H1 (cell line): ENCODE results near the gene NME3. TPM values are rescaled to one million over a fixed set of nuclear protein-coding genes. Genes with fewer than 3 reads are reported as not detected.

ENCODE experiments used
- BCL11A ChIP-seq, 2 experiments: IDR thresholded peaks; one replicate each; pipeline ENCODE4 v1.6.1; 2011; ENCODE audit warnings: low read depth in 2 of 2, low read length in 2 of 2, mild to moderate bottlenecking in 2 of 2
- CHD7 ChIP-seq: fragments of 300-600 bp; sonication (generic); IDR thresholded peaks from 2 replicates; pipeline ENCODE4 v1.7.1; 2012; ENCODE audit warnings: low read length, moderate library complexity, mild to moderate bottlenecking, inconsistent platforms; ENCODE audit not compliant: insufficient replicate concordance
- CTBP2 ChIP-seq: IDR thresholded peaks from 2 replicates; pipeline ENCODE4 v1.7.0; 2011; ENCODE audit warnings: borderline replicate concordance, mild to moderate bottlenecking, moderate library complexity, mixed read lengths, low read length; ENCODE audit not compliant: insufficient read depth, insufficient read length
- HDAC2 ChIP-seq, 2 experiments: fragments of 300-600 bp in 1 of 2; sonication (generic) in 1 of 2; IDR thresholded peaks; 2 replicates each; pipeline ENCODE4 v1.6.1; 2011 to 2012; ENCODE audit warnings: low read depth in 2 of 2, low read length in 2 of 2, mild to moderate bottlenecking in 2 of 2, moderate library complexity in 2 of 2, borderline replicate concordance in 1 of 2, inconsistent platforms in 1 of 2
- JUN ChIP-seq: IDR thresholded peaks from 2 replicates; pipeline ENCODE4 v1.6.1; 2011; ENCODE audit warnings: low read depth, mild to moderate bottlenecking, improper control_type of control experiment, low read length
- MAX ChIP-seq: IDR thresholded peaks from 2 replicates; pipeline ENCODE4 v1.6.1; 2012; ENCODE audit warnings: inconsistent platforms
- SAP30 ChIP-seq: fragments of 300-600 bp; sonication (generic); IDR thresholded peaks from 2 replicates; pipeline ENCODE4 v1.7.1; 2012; ENCODE audit warnings: low read length, moderate library complexity, mild to moderate bottlenecking, inconsistent platforms; ENCODE audit not compliant: insufficient read depth, insufficient replicate concordance
- YY1 ChIP-seq: IDR thresholded peaks from 2 replicates; pipeline ENCODE4 v1.6.1; 2011; ENCODE audit warnings: low read depth, mild to moderate bottlenecking, low read length
- polyA plus RNA-seq, 7 experiments: library from polyadenylated mRNA; depleted of rRNA in 3 of 7; stranded (reverse) in 5 of 7; unstranded in 2 of 7; fragments of >200 nt in 5 of 7; fragments of 200-250 nt in 2 of 7; gene quantifications; 1 replicate in 5 of 7; 2 replicates in 1 of 7; 4 replicates in 1 of 7; pipeline versions ENCODE4 v1.2.1 to v1.2.3, GENCODE V29; 2011 to 2013; ENCODE audit warnings: missing spikeins in 2 of 7, mixed read lengths in 2 of 7
- total RNA-seq: library from RNA; stranded (reverse); fragmentation: NEBNext Ultra II Directional; extraction: Animal tissue kit (Norgen Biotek cat#: 25700); gene quantifications from 2 replicates; pipeline ENCODE4 v1.2.1, GENCODE V29; 2021
- TF ChIP-seq, protein P1 (sequence below): IDR thresholded peaks from 2 replicates; pipeline ENCODE4 v1.6.1; 2011; ENCODE audit warnings: low read depth, mild to moderate bottlenecking, low read length; ENCODE audit not compliant: insufficient read depth

Gene NME3
- total and polyA plus RNA-seq, 2 of the 8 experiments (the other 6 are each of a cell fraction or from before 2014, with no cell fraction given), result 72.5 to 163 TPM

GRCh38 chr16:1740234-1740633 is 31.1 kb downstream of the NME3 start (continued):
- TF ChIP-seq CHD7 (no peak), MAX (no peak), BCL11A (IDR thresholded peaks at IDR 0.05; ENCODE audit: low read depth in 2 of 2, low read length in 2 of 2) (no peak), CTBP2 (no peak), JUN (no peak), HDAC2 (IDR thresholded peaks at IDR 0.05; ENCODE audit: borderline replicate concordance in 1 of 2, low read depth in 2 of 2, low read length in 2 of 2) (no peak), YY1 (no peak), SAP30 (no peak)
- TF ChIP-seq, protein P1, sequence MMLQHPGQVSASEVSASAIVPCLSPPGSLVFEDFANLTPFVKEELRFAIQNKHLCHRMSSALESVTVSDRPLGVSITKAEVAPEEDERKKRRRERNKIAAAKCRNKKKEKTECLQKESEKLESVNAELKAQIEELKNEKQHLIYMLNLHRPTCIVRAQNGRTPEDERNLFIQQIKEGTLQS, result no peak
